Endothelial cell of umbilical vein (primary cell): ENCODE results near the gene SRD5A1. TPM values are rescaled to one million over a fixed set of nuclear protein-coding genes. Genes with fewer than 3 reads are reported as not detected.

Experiments used
- BruUV-seq: library from RNA; stranded (reverse); fragments of 400-500 nt; replicated peaks from 2 replicates; lab custom pipeline; 2021; lab: Mats Ljungman, UMichigan
- CTCF ChIA-PET: fragments of 300-600, 350-600 bp; sonication (Branson Sonifier 250); formaldehyde crosslinking; loops from one replicate; lab custom pipeline; 2021; ENCODE audit warnings: antibody characterized with exemption, inconsistent platforms; lab: Charles Lee
- POLR2A ChIA-PET: fragments of 300-600, 350-600 bp; sonication (Branson Sonifier 250); formaldehyde crosslinking; loops from one replicate; lab custom pipeline; 2021; ENCODE audit warnings: antibody characterized with exemption, inconsistent platforms; lab: Charles Lee
- DNase-seq: peaks from one replicate; pipeline ENCODE4 v3.0.0-alpha.2; 2011; ENCODE audit warnings: low read depth, low spot score
- FAIRE-seq: peaks from 2 replicates; lab custom pipeline; 2011; peaks lifted over from hg19 to GRCh38; lab: Jason Lieb, UNC
- H2AFZ ChIP-seq: 2 replicates; pipeline ENCODE4 v1.6.0; 2012; ENCODE audit warnings: low read depth, low read length, control low read depth, inconsistent platforms
- H3K27ac ChIP-seq: 2 replicates; pipeline ENCODE4 v1.5.1; 2011; ENCODE audit warnings: low read depth, mild to moderate bottlenecking, control low read depth, low read length, moderate library complexity; ENCODE audit not compliant: insufficient read depth
- H3K27me3 ChIP-seq, 2 experiments: 2 replicates each; pipeline versions ENCODE4 v1.6.0 to v1.6.1; 2011; ENCODE audit warnings: low read length in 2 of 2, mixed read lengths in 1 of 2; ENCODE audit not compliant: control insufficient read depth in 2 of 2, insufficient read depth in 2 of 2
- H3K36me3 ChIP-seq, 2 experiments: 2 replicates in 1 of 2; 3 replicates in 1 of 2; pipeline ENCODE4 v1.5.1; 2011; ENCODE audit warnings: low read length in 2 of 2, mild to moderate bottlenecking in 1 of 2, moderate library complexity in 1 of 2; ENCODE audit not compliant: control insufficient read depth in 2 of 2, insufficient read depth in 2 of 2; ENCODE audit errors: extremely low read depth in 1 of 2
- H3K4me1 ChIP-seq: 3 replicates; pipeline ENCODE4 v1.5.1; 2011; ENCODE audit warnings: mild to moderate bottlenecking, low read length; ENCODE audit not compliant: control insufficient read depth, insufficient read depth; ENCODE audit errors: extremely low read depth
- H3K4me2 ChIP-seq: 2 replicates; pipeline ENCODE4 v1.6.1; 2011; ENCODE audit warnings: low read length, control low read depth, mixed read lengths; ENCODE audit not compliant: insufficient read depth
- H3K4me3 ChIP-seq, 3 experiments: fragments of 200-600 bp in 1 of 3; sonication (generic), shearing (Covaris generic) in 1 of 3; replicated peaks in 1 of 3; 2 replicates each; pipeline ENCODE4 v1.5.1; 2011 to 2016; ENCODE audit warnings: control low read depth in 3 of 3, low read length in 3 of 3, mild to moderate bottlenecking in 2 of 3, inconsistent platforms in 1 of 3, low read depth in 1 of 3, moderate library complexity in 1 of 3; ENCODE audit not compliant: insufficient read depth in 1 of 3
- H3K79me2 ChIP-seq: 2 replicates; pipeline ENCODE4 v1.6.0; 2012; ENCODE audit warnings: low read length, inconsistent platforms; ENCODE audit not compliant: control insufficient read depth, insufficient read depth
- H3K9ac ChIP-seq: replicated peaks from 2 replicates; pipeline ENCODE3; 2011; ENCODE audit warnings: low read length, control low read depth; ENCODE audit not compliant: insufficient read depth; ENCODE audit errors: extremely low read depth
- H3K9me1 ChIP-seq: replicated peaks from 3 replicates; pipeline ENCODE4 v1.6.0; 2011; ENCODE audit warnings: mild to moderate bottlenecking, low read length; ENCODE audit not compliant: control insufficient read depth, insufficient read depth; ENCODE audit errors: extremely low read depth
- H3K9me3 ChIP-seq: replicated peaks from 2 replicates; pipeline ENCODE4 v1.5.1; 2012; ENCODE audit warnings: low read length, inconsistent platforms; ENCODE audit not compliant: control insufficient read depth, insufficient read depth
- H4K20me1 ChIP-seq: replicated peaks from 2 replicates; pipeline ENCODE3; 2011; ENCODE audit warnings: mild to moderate bottlenecking, low read length; ENCODE audit not compliant: control insufficient read depth, insufficient read depth; ENCODE audit errors: extremely low read depth
- CTCF ChIP-seq, 2 donors: IDR thresholded peaks; 1 replicate in 1 of 2; 2 replicates in 1 of 2; pipeline ENCODE4 v1.5.1; 2011; ENCODE audit warnings: low read length in 2 of 2, mild to moderate bottlenecking in 2 of 2, moderate library complexity in 2 of 2, control low read depth in 1 of 2, inconsistent platforms in 1 of 2, low read depth in 1 of 2; ENCODE audit not compliant: insufficient read depth in 1 of 2; ENCODE audit errors: extremely low read depth in 1 of 2
- EZH2 ChIP-seq: IDR thresholded peaks from 2 replicates; pipeline ENCODE4 v1.6.1; 2012; ENCODE audit warnings: borderline replicate concordance, low read depth, mild to moderate bottlenecking, moderate library complexity, low read length, inconsistent platforms; ENCODE audit not compliant: severe bottlenecking
- FOS ChIP-seq: IDR thresholded peaks from 2 replicates; pipeline ENCODE4 v1.6.1; 2011; ENCODE audit warnings: mild to moderate bottlenecking, low read length, moderate library complexity, borderline replicate concordance; ENCODE audit not compliant: insufficient read depth
- GATA2 ChIP-seq: IDR thresholded peaks from 2 replicates; pipeline ENCODE4 v1.7.0; 2011; ENCODE audit warnings: low read depth, mild to moderate bottlenecking, moderate library complexity, mixed read lengths, low read length; ENCODE audit not compliant: insufficient read length, insufficient read depth
- JUN ChIP-seq: IDR thresholded peaks from 2 replicates; pipeline ENCODE4 v1.6.1; 2011; ENCODE audit warnings: borderline replicate concordance, low read depth; ENCODE audit not compliant: insufficient read length, insufficient read depth
- MAX ChIP-seq: IDR thresholded peaks from 2 replicates; pipeline ENCODE4 v1.6.1; 2011; ENCODE audit not compliant: insufficient read depth, insufficient read length
- MYC ChIP-seq: IDR thresholded peaks from one replicate; pipeline ENCODE4 v1.6.1; 2011; ENCODE audit warnings: mild to moderate bottlenecking, low read depth, low read length
- POLR2A ChIP-seq: IDR thresholded peaks from 2 replicates; pipeline ENCODE4 v1.6.1; 2012; ENCODE audit warnings: low read depth, mild to moderate bottlenecking, control low read depth, low read length
- POLR2AphosphoS5 ChIP-seq: IDR thresholded peaks from 2 replicates; pipeline ENCODE4 v1.6.1; 2012; ENCODE audit warnings: low read depth, mild to moderate bottlenecking, control low read depth, low read length, moderate library complexity; ENCODE audit not compliant: insufficient read depth
- dilution Hi-C: fragments of 300-500 bp; cut with MboI; formaldehyde crosslinking; loops from one replicate; pipeline ENCODE4 v1.15.0; 2019; ENCODE audit warnings: low sequenced_read_pairs; ENCODE audit not compliant: extremely low pct_ligation_motif_present
- intact Hi-C: fragments of 100-400 bp; cut with micrococcal nuclease; formaldehyde crosslinking; loops from one replicate; pipeline ENCODE4 v1.10.0; 2022
- polyA plus RNA-seq, 4 experiments: library from polyadenylated mRNA; depleted of rRNA in 3 of 4; stranded (reverse) in 3 of 4; unstranded in 1 of 4; fragments of >200 nt; gene quantifications; 2 replicates each; pipeline versions ENCODE4 v1.2.1 to v1.2.3, GENCODE V29; 2011 to 2012; ENCODE audit warnings: missing spikeins in 1 of 4
- total RNA-seq: library from RNA; stranded (reverse); gene quantifications from 2 replicates; pipeline ENCODE4 v1.2.3, GENCODE V29; 2021

SRD5A1 gene
- total and polyA plus RNA-seq, 2 donors (not counting 3 experiments of a cell fraction or from before 2014, with no cell fraction given), result 11.6 to 14.8 TPM

GRCh38 chr5:6598351-6598900 lies 34.8 kb upstream of the SRD5A1 start:
- POLR2A ChIA-PET, result no interaction called here

GRCh38 chr5:6599739-6600138 lies 33.5 kb upstream of the SRD5A1 start:
- dilution Hi-C loops, result no loop called here
- peaks cover under 1% of the 10 kb centered on the region for H4K20me1 ChIP-seq
- TF ChIP-seq MAX (no peak), POLR2A (no peak), EZH2 (no peak), FOS (no peak), JUN (no peak), POLR2AphosphoS5 (no peak), MYC (no peak), GATA2 (no peak), CTCF (IDR thresholded peaks at IDR 0.05; ENCODE audit: extremely low read depth in 1 of 2, insufficient read depth in 1 of 2, low read depth in 1 of 2, low read length in 2 of 2) (no peak)
- H3K27ac ChIP-seq, result no peak overlapping the region
- no peaks in the 10 kb centered on the region for H3K27me3 ChIP-seq
- intact Hi-C loops, result no loop called here
- no peaks in the 10 kb centered on the region for H3K4me1 ChIP-seq
- no peak overlapping the region for H3K4me2 ChIP-seq
- CTCF ChIA-PET, result interaction anchor here (0.9 kb wide), 1 partner anchor 1459 kb away, joined by 3 read pairs; no protein-coding TSS in a partner anchor
- peaks cover 32 to 43% of the 10 kb centered on the region in 2 experiments for H3K36me3 ChIP-seq
- H3K79me2 ChIP-seq, result no peaks in the 10 kb centered on the region
- POLR2A ChIA-PET, result no interaction called here
- no peaks in the 10 kb centered on the region for H3K9me3 ChIP-seq
- no TSS peak for BruUV-seq
- FAIRE-seq (no peak), DNase-seq (no peak)
- H2AFZ ChIP-seq, result no peak overlapping the region
- H3K9ac ChIP-seq, result no peak overlapping the region
- no peak overlapping the region for H3K4me3 ChIP-seq
- H3K9me1 ChIP-seq, result no peaks in the 10 kb centered on the region

More at GRCh38 chr5:6598351-6598900, 34.8 kb upstream of the SRD5A1 start:
- FAIRE-seq (peak; percentile 18), DNase-seq (no peak)
- H3K4me3 ChIP-seq, result no peak overlapping the region
- dilution Hi-C loops, result no loop called here
- CTCF ChIA-PET, result interaction anchor here (0.9 kb wide), 1 partner anchor 1458 kb away, joined by 3 read pairs; no protein-coding TSS in a partner anchor
- no peak overlapping the region for H3K4me2 ChIP-seq
- peaks cover 31 to 33% of the 10 kb centered on the region in 2 experiments for H3K36me3 ChIP-seq
- H4K20me1 ChIP-seq, result peaks cover 2% of the 10 kb centered on the region
- BruUV-seq, result no TSS peak
- no peak overlapping the region for H3K27ac ChIP-seq
- intact Hi-C loops, result no loop called here
- no peak for TF ChIP-seq GATA2
- no peaks in the 10 kb centered on the region for H3K27me3 ChIP-seq
- H3K9ac ChIP-seq, result no peak overlapping the region
- no peaks in the 10 kb centered on the region for H3K9me3 ChIP-seq
- no peak overlapping the region for H2AFZ ChIP-seq
- no peaks in the 10 kb centered on the region for H3K79me2 ChIP-seq
- H3K4me1 ChIP-seq, result no peaks in the 10 kb centered on the region
- no peaks in the 10 kb centered on the region for H3K9me1 ChIP-seq
